WI38 (cell line): ENCODE results near the gene UGT1A10.

Experiments
- H3K4me3 ChIP-seq: 2 replicates; pipeline ENCODE4 v1.5.1; 2011; ENCODE audit warnings: low read depth, mild to moderate bottlenecking, control low read depth, low read length
- CTCF ChIP-seq: IDR thresholded peaks from 2 replicates; pipeline ENCODE4 v1.5.1; 2012; ENCODE audit warnings: low read depth, mild to moderate bottlenecking, control low read depth, low read length

Gene UGT1A10

DNA sequence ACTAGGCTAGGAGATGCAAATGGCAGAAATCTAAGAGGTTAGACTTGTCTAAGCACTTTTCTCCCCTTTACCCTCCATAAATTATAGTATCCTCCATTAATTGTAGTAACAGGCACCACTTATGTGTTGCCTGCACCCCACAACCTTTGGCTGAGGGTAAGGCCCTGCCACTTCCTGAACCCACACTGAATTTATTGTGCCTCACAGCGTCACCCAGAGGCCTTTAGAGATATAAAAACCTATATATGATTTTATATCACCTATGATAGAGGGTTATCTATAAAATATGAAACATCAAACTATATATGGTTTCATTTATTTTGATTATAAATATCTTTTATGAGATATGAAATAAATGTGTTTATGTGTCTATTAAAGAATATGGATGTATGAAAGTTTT, 38.1 kb downstream of the UGT1A10 start:
- H3K4me3 ChIP-seq: no peak overlapping the region

DNA sequence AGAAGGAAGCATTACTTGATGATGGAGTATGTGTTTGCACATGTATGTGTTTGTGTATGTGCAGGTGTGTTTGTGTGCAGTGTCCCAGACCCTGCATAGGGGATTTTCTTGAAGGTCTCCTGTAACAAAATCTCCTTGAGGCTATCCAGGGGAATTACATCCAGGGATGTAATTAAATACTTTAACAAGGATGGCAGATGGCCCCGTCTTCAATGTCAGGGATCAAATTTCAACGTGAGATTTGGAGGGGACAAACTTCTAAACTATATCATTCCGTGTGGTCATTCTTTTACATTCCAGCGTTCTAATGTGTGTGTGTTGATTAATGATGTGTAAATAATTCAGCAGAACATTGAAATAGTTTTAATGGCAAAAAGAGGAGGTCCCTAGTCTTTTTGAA, 38.7 kb downstream of the UGT1A10 start:
- TF ChIP-seq CTCF: no peak
- H3K4me3 ChIP-seq: no peak overlapping the region

More for the DNA sequence above, 38.1 kb downstream of the UGT1A10 start:
- TF ChIP-seq CTCF: no peak

DNA sequence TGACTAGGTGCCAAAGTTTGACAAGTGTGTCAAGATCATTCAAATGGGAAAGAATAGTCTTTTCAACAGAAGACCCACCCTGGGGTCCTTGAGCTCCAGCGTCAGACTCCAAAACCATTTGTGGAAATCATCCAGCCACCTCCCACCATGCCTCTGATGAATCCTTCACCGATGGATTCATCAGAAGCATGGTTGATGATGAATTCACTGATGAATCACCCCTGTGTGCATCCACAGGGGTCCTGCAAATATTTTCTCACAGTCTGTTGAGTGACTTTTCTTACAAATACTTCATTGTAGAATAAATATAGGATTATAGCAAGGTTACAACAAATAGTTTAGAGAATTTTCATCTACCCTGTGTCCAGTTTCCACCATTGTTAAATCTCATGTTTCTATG, 39.8 kb downstream of the UGT1A10 start:
- H3K4me3 ChIP-seq: no peak overlapping the region
- no peak for TF ChIP-seq CTCF

DNA sequence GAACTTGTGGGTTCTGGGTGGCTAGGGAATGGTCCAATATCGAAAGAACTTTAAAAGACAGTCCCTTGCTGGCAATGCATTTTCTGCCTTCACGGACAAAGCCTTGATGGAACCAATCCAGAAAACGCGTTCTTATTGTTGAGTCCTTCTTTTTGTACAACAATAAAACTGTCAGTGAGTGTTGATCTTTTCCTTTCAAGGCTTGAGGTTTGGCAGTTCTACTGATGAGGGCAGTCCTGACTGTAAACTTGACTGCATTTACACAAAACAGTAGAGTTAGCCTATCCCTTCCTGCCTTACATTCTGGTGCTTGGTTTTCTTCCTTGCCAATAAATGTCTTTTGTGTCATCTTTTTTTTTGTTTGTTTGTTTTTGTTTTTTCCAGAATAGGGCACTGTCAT, 42.9 kb downstream of the UGT1A10 start:
- TF ChIP-seq CTCF: no peak
- H3K4me3 ChIP-seq: no peak overlapping the region

DNA sequence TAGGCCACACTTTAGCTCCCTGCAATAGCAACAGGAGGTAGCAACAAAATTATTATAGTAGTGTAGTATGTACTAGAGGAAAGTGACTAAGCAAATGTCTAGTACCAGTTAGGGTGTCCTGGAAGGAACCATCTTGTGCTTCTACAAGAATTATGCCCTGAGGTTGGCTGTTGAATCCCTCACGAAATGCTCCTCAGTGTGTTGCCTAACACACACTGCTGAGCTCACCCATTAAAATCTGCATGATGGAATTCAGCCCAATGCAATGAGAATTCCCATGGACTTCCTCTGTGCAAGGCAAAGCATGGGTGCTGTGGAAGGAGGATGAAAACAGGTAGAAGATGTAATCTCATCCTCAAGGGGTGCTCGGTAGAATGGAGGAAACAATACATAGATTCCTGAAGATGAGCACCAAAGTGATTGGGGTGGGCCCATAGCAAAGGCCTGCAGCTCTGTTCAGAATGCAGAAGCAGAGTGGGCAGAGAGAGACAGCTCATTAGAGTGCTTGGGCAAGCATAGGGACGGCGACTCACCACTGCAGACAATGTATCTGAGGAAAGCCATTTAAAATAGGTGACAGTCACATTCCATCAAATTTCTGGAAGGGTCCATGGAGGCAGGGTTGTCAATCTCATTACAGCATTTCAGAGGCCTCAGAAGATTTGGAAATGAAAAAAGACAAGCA, 44.3 kb downstream of the UGT1A10 start:
- TF ChIP-seq CTCF: no peak
- H3K4me3 ChIP-seq: no peak overlapping the region

DNA sequence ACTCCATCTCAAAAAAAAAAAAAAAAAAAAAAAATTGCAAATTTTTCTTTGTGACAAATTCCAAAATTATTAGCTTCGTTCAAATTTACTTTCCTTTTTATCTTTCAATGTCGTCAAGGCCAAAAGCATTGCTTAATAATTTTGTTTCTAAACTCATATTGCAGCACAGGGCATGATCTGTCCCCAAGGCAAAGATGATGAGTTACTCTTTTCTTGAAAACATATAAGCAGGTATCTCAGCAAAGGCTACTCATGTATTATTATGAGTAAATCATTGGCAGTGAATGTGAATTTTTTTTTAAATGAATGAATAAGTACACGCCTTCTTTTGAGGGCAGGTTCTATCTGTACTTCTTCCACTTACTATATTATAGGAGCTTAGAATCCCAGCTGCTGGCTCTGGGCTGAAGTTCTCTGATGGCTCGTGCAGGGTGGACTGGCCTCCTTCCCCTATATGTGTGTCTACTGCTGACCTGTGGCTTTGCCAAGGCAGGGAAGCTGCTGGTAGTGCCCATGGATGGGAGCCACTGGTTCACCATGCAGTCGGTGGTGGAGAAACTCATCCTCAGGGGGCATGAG, 45.4 kb downstream of the UGT1A10 start, which contains the start of gene UGT1A7:
Gene UGT1A7 (plus strand): TSS at position 381 of the 579 bp plus-strand sequence. CDS start 37 bp downstream, at position 418.
- TF ChIP-seq CTCF: no peak
- H3K4me3 ChIP-seq: no peak within 1 kb of the TSS

DNA sequence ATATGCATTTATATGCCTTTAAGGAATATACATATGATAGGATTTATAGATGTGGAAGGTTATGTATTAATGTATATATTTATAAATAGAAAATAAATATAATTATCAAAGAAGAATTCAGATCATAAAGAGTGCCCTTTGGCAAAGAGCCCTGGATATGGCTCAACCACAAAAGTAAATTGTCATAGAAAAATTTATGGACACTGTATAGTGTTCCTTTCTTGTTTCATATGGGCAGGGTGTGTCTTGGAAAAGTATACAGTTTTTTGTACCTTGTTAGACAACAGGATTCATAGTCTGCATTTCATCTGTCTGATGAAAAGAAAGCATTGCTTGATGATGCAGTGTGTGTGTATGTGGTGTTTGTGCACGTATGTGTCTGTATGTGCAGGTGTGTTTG, 48.4 kb downstream of the UGT1A10 start:
- TF ChIP-seq CTCF: no peak
- no peak overlapping the region for H3K4me3 ChIP-seq
